ENCODE data around the gene CPB2. TPM values are rescaled to one million over a fixed set of nuclear protein-coding genes. Genes with fewer than 3 reads are reported as not detected.

CPB2 gene
- total RNA-seq, 1 donor from 2014 or later: not detected

DNA sequence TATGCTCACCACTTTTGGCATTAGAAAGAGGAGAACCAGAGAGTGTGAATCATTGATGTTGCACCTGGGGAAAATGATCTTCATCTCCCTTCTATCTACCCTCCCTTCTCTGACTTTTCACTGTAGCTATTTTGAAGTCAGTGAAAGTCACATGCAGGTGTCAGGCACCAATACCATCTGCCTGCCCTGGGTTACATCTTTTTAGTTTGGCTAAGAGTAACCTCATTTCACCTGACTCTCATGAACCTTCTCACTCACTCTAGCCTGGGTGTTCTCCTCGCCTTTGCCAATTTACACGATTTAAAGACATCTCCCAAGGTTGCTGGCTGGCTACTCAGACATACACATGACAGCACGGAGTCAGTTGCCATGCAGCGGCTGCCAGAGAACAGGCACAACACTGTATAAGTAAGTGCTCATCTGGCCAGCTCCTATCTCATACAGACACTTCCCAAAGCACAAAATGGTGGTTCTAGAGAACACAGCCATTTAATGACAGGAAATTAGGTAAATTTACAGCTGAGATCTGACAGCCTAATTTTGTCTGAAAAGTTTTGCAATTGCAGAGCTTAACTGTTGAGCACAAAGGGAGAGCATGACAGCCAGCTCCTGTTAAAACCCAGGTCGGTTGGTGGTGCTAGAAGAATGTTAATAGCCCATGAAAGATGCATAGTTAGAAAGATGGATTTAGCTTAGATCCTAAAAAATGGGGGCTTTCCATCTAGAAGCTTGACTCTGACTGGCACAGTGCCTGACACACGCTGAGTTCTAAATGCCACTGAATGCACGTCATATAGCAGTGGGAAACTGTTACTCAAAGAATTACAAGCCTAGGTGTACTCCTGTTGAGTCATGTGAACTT is 44.7 kb upstream of the CPB2 start:
- Mint-ChIP-seq H3K4me3 (ENCODE audit: unreplicated experiment) (no peak overlapping the region), H3K36me3 (ENCODE audit: low read depth, unreplicated experiment) (no peaks in the 10 kb centered on the region), H3K27ac (ENCODE audit: unreplicated experiment) (no peak overlapping the region), H3K9me3 (ENCODE audit: unreplicated experiment) (no peaks in the 10 kb centered on the region), H3K4me1 (ENCODE audit: unreplicated experiment) (no peaks in the 10 kb centered on the region), H3K27me3 (ENCODE audit: unreplicated experiment) (peaks cover 1% of the 10 kb centered on the region)
- TF ChIP-seq, protein P1, sequence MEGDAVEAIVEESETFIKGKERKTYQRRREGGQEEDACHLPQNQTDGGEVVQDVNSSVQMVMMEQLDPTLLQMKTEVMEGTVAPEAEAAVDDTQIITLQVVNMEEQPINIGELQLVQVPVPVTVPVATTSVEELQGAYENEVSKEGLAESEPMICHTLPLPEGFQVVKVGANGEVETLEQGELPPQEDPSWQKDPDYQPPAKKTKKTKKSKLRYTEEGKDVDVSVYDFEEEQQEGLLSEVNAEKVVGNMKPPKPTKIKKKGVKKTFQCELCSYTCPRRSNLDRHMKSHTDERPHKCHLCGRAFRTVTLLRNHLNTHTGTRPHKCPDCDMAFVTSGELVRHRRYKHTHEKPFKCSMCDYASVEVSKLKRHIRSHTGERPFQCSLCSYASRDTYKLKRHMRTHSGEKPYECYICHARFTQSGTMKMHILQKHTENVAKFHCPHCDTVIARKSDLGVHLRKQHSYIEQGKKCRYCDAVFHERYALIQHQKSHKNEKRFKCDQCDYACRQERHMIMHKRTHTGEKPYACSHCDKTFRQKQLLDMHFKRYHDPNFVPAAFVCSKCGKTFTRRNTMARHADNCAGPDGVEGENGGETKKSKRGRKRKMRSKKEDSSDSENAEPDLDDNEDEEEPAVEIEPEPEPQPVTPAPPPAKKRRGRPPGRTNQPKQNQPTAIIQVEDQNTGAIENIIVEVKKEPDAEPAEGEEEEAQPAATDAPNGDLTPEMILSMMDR (IDR thresholded peaks at IDR 0.05; ENCODE audit: unreplicated experiment): no peak
- no peak for DNase-seq (ENCODE audit: low spot score)

DNA sequence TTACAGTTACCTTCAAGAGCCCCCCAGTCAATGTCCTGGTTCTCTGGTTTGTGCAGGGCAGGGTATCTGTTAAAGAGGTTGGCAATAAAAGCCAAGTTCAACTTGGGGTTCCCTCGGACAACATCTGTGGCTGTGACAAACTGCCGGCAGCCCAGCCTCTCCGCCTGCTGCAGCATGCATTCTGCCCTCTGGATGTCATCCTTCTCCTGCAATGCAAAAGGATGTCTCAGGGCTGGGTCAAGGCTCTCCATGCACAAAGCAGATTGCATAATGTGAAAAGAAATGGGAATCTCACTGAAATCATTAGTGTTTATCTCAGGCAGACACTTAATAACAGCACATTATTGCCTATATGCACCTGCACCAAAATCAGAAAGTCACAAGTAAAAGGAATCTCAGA is 42.1 kb upstream of the CPB2 start:
- DNase-seq (ENCODE audit: low spot score): peak; percentile 28
- H3K27ac Mint-ChIP-seq (ENCODE audit: unreplicated experiment): no peak overlapping the region
- H3K27me3 Mint-ChIP-seq (ENCODE audit: unreplicated experiment): peaks cover 1% of the 10 kb centered on the region
- no peaks in the 10 kb centered on the region for H3K36me3 Mint-ChIP-seq (ENCODE audit: low read depth, unreplicated experiment)
- no peak overlapping the region for H3K4me3 Mint-ChIP-seq (ENCODE audit: unreplicated experiment)
- H3K4me1 Mint-ChIP-seq (ENCODE audit: unreplicated experiment): no peaks in the 10 kb centered on the region
- TF ChIP-seq, protein P1 (IDR thresholded peaks at IDR 0.05; ENCODE audit: unreplicated experiment): no peak
- no peaks in the 10 kb centered on the region for H3K9me3 Mint-ChIP-seq (ENCODE audit: unreplicated experiment)

DNA sequence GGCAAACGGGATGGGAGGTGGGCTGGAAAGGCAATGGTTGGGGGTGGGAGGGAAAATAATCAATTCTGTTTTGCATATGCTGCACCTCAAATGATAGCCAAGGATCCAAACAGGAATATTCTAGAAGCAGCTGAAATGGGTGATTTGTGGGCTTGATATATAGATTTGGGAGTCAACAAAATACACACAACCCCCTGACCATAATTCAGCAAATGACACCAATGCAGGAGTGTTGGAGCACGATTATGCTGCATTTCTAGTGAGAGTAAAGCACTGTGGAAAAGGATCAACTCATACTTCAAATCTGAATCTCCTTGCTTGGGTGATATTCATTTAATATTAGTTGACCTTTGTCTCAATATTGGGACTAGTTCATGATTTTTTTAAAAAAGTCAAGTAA is 41.1 kb upstream of the CPB2 start:
- no peak overlapping the region for H3K4me3 Mint-ChIP-seq (ENCODE audit: unreplicated experiment)
- no peaks in the 10 kb centered on the region for H3K9me3 Mint-ChIP-seq (ENCODE audit: unreplicated experiment)
- H3K27ac Mint-ChIP-seq (ENCODE audit: unreplicated experiment): no peak overlapping the region
- peaks cover 1% of the 10 kb centered on the region for H3K27me3 Mint-ChIP-seq (ENCODE audit: unreplicated experiment)
- H3K36me3 Mint-ChIP-seq (ENCODE audit: low read depth, unreplicated experiment): no peaks in the 10 kb centered on the region
- H3K4me1 Mint-ChIP-seq (ENCODE audit: unreplicated experiment): no peaks in the 10 kb centered on the region
- TF ChIP-seq, protein P1 (IDR thresholded peaks at IDR 0.05; ENCODE audit: unreplicated experiment): no peak
- DNase-seq (ENCODE audit: low spot score): no peak

DNA sequence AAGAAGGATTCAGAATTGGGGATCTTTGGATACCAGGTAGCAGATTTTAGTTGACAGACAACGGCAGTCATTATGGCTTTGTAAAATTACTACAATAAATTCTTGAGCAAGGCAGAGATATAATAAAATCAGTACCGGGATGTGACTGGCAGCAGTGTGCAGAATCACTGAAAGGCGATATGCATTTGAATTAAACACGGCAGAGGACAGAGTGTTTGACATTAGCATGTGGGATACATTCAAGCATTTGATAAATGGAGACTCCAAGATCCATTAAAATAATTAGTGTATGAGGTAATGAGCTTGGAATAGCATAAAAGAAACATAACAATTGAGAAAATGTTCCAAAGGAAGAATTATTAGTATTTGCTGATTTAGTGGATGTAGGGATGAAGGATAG is 40.3 kb upstream of the CPB2 start:
- H3K9me3 Mint-ChIP-seq (ENCODE audit: unreplicated experiment): no peaks in the 10 kb centered on the region
- H3K36me3 Mint-ChIP-seq (ENCODE audit: low read depth, unreplicated experiment): no peaks in the 10 kb centered on the region
- H3K4me3 Mint-ChIP-seq (ENCODE audit: unreplicated experiment): no peak overlapping the region
- H3K27me3 Mint-ChIP-seq (ENCODE audit: unreplicated experiment): peaks cover 1% of the 10 kb centered on the region
- no peak for DNase-seq (ENCODE audit: low spot score)
- TF ChIP-seq, protein P1 (IDR thresholded peaks at IDR 0.05; ENCODE audit: unreplicated experiment): no peak
- no peaks in the 10 kb centered on the region for H3K4me1 Mint-ChIP-seq (ENCODE audit: unreplicated experiment)
- H3K27ac Mint-ChIP-seq (ENCODE audit: unreplicated experiment): no peak overlapping the region

GRCh38 chr13:46143184-46143701 is 38.4 kb upstream of the CPB2 start:
- no peak for DNase-seq (ENCODE audit: low spot score)
- H3K4me3 Mint-ChIP-seq (ENCODE audit: unreplicated experiment): no peak overlapping the region
- no peaks in the 10 kb centered on the region for H3K27me3 Mint-ChIP-seq (ENCODE audit: unreplicated experiment)
- H3K36me3 Mint-ChIP-seq (ENCODE audit: low read depth, unreplicated experiment): no peaks in the 10 kb centered on the region
- H3K4me1 Mint-ChIP-seq (ENCODE audit: unreplicated experiment): no peaks in the 10 kb centered on the region
- no peak overlapping the region for H3K27ac Mint-ChIP-seq (ENCODE audit: unreplicated experiment)
- TF ChIP-seq, protein P1 (IDR thresholded peaks at IDR 0.05; ENCODE audit: unreplicated experiment): no peak
- no peaks in the 10 kb centered on the region for H3K9me3 Mint-ChIP-seq (ENCODE audit: unreplicated experiment)
